Hematopoietic multipotent progenitor cell (in vitro differentiated cells): ENCODE data around the gene SGSH. TPM values are rescaled to one million over a fixed set of nuclear protein-coding genes. Genes with fewer than 3 reads are reported as not detected.
"Not testable (repeated sequence)": the region's sequence is repeated elsewhere in the genome, so short reads cannot be mapped to it uniquely, and the experiment has no call there.

Experiments
- DNase-seq, 3 donors: peaks; one replicate each; pipeline ENCODE4 v3.0.0-alpha.2; 2011 to 2015; ENCODE audit warnings: low read depth in 2 of 3, low spot score in 2 of 3
- total RNA-seq: library from RNA; depleted of rRNA; stranded (reverse); fragments of >200 nt; gene quantifications from one replicate; pipeline ENCODE4 v1.2.3, GENCODE V29; 2012

The SGSH gene
- total RNA-seq, 1 donor = 0.81 TPM

GRCh38 chr17:80213643-80213975 is 6.5 kb downstream of the SGSH start:
- no peak for DNase-seq

- peak in 2 of 3 donors; percentile 23 to 37 for DNase-seq
Measured at GRCh38 chr17:80212962-80213642, 7.0 kb downstream of the SGSH start.

- DNase-seq = no peak
Measured at GRCh38 chr17:80212511-80212910, 7.6 kb downstream of the SGSH start.

- DNase-seq = no peak
Measured at GRCh38 chr17:80212109-80212508, 8.0 kb downstream of the SGSH start.

- DNase-seq = no peak
Measured at GRCh38 chr17:80210348-80211108, 9.6 kb downstream of the SGSH start.

- no peak for DNase-seq
Measured at GRCh38 chr17:80209765-80210164, 10.4 kb downstream of the SGSH start.

- no peak for DNase-seq
Measured at GRCh38 chr17:80208050-80208449, 12.1 kb downstream of the SGSH start.

GRCh38 chr17:80205811-80206210 is 14.3 kb downstream of the SGSH start:
- no peak for DNase-seq

- DNase-seq = no peak
Measured at GRCh38 chr17:80204626-80205468, 15.3 kb downstream of the SGSH start.

- DNase-seq = no peak
Measured at GRCh38 chr17:80203471-80203963, 16.6 kb downstream of the SGSH start.

- no peak for DNase-seq
Measured at GRCh38 chr17:80202197-80202596, 17.9 kb downstream of the SGSH start.

GRCh38 chr17:80201446-80201845 is 18.7 kb downstream of the SGSH start:
- DNase-seq = no peak

- not testable (repeated sequence) for DNase-seq
Measured at GRCh38 chr17:80199295-80199694, 20.8 kb downstream of the SGSH start.

- no peak for DNase-seq
Measured at GRCh38 chr17:80198144-80198661, 21.9 kb downstream of the SGSH start.

- DNase-seq = no peak
Measured at GRCh38 chr17:80196652-80197051, 23.5 kb downstream of the SGSH start.

- peak; percentile 26 to 50 (median 47) for DNase-seq
Measured at GRCh38 chr17:80195671-80196529, 24.2 kb downstream of the SGSH start.

- no peak for DNase-seq
Measured at GRCh38 chr17:80195141-80195540, 25.0 kb downstream of the SGSH start.

- peak in 2 of 3 donors; percentile 6 to 19 for DNase-seq
Measured at GRCh38 chr17:80191865-80192661, 28.1 kb downstream of the SGSH start.

GRCh38 chr17:80191192-80191591 is 28.9 kb downstream of the SGSH start:
- DNase-seq = no peak
